ENCODE data around the gene HBB.

HBB gene

DNA sequence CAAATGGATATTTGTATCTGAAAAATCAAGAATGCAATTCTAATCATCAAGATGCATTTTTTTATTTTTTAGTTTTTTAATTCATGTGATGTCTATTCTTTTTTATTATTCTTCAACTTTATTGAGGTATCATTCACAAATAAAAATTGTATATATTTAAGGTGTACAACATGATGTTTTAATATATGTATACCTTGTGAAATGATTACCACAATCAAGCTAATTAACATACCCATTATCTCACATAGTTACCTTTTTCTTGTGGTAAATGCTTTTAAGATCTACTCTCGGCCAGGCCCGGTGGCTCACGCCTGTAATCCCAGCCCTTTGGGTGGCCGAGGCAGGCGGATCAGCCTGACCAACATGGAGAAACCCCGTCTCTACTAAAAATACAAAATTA is 3.7 kb downstream of the HBB start:
- no peak overlapping the region for H3K4me2 ChIP-seq (ENCODE audit: low read length)
- H3K9ac ChIP-seq (ENCODE audit: low read length) = no peak overlapping the region
- H3K4ac ChIP-seq (ENCODE audit: low read depth, low read length) = no peak overlapping the region
- no peak overlapping the region for H4K12ac ChIP-seq (ENCODE audit: low read depth, low read length)
- no peaks in the 10 kb centered on the region for H3K79me2 ChIP-seq (ENCODE audit: control insufficient read depth, insufficient read depth, low read length, poor library complexity)
- no peak overlapping the region for H4K8ac ChIP-seq (ENCODE audit: low read depth, low read length)
- no peak for DNase-seq
- H3K27me3 ChIP-seq (ENCODE audit: insufficient read depth, low read length) = no peaks in the 10 kb centered on the region
- H3K79me1 ChIP-seq (ENCODE audit: low read length) = no peaks in the 10 kb centered on the region
- H2BK120ac ChIP-seq (ENCODE audit: insufficient read depth, low read length, poor library complexity) = no peak overlapping the region
- H4K91ac ChIP-seq (ENCODE audit: low read depth, low read length) = no peak overlapping the region
- H3K9me3 ChIP-seq (ENCODE audit: insufficient read depth, low read depth, low read length) = peaks cover 2% of the 10 kb centered on the region
- WGBS (ENCODE audit: extremely low coverage, insufficient coverage, insufficient read length) = no CpG with 5 or more reads among the region's 6 CpGs
- no peak overlapping the region for H2BK12ac ChIP-seq (ENCODE audit: low read length)
- no peak overlapping the region for H3K18ac ChIP-seq (ENCODE audit: low read length)
- H3K27ac ChIP-seq (ENCODE audit: low read depth, low read length) = no peak overlapping the region
- no peak overlapping the region for H2AFZ ChIP-seq (ENCODE audit: insufficient read depth, low read length, poor library complexity)
- H3K14ac ChIP-seq (ENCODE audit: low read length) = no peak overlapping the region
- no peak overlapping the region for H3K4me3 ChIP-seq (ENCODE audit: low read depth, low read length)
- H2AK5ac ChIP-seq (ENCODE audit: low read length) = no peak overlapping the region
- no peaks in the 10 kb centered on the region for H3K4me1 ChIP-seq (ENCODE audit: control insufficient read depth in 1 of 2, insufficient read depth in 2 of 2, low read length in 2 of 2)
- H3K36me3 ChIP-seq (ENCODE audit: control insufficient read depth in 1 of 2, insufficient read depth in 2 of 2, low read length in 2 of 2) = no peaks in the 10 kb centered on the region
- H2BK5ac ChIP-seq (ENCODE audit: low read depth, low read length, poor library complexity) = no peak overlapping the region
- no peak overlapping the region for H3K23ac ChIP-seq (ENCODE audit: low read length)

DNA sequence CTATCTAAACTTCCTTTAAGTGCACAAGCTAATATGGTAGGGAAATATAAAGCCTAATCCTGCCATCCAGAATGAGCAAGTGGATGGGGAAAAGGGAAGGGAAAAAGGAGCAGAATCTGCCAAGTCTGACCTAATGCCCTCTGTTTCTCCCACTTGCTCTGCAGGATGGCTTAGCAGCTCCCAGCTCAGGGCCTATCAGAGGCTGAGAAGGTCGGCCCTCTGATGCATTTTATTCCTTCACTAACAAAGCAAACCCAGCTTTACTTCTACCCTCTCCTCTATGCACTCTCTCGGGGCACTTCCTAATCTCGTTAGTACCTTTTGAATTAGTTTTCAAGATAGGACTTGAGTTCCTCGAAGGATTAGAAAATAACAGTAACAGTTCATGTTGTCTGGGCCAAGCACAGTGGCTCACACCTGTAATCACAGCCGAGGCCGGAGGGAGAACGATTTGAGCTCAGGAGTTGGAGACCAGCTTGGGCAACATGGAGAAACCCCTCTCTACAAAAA is 16.4 kb downstream of the HBB start:
- Histone ChIP-seq H2BK5ac (ENCODE audit: low read depth, low read length, poor library complexity) (no peak overlapping the region), H3K27ac (ENCODE audit: low read depth, low read length) (no peak overlapping the region), H3K27me3 (ENCODE audit: insufficient read depth, low read length) (no peaks in the 10 kb centered on the region)

DNA sequence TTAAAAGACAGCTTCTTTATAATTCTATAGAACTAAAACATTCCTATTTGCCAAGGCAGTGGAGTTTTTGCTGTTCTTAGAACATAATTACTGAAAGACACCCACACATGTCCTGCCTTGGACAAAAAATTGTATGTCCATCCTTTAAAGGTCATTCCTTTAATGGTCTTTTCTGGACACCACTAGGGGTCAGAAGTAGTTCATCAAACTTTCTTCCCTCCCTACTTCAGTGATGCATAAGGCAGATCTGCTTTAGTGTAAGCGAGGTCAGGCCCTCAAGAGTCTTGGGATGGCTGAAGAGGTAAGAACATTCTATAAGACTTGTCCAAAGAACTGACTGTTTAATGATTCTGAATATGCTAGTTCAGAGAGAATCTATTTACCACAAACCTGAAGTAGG is 22.1 kb downstream of the HBB start:
- Histone ChIP-seq H3K4me3 (ENCODE audit: low read depth, low read length) (no peak overlapping the region), H2BK5ac (ENCODE audit: low read depth, low read length, poor library complexity) (no peak overlapping the region), H4K12ac (ENCODE audit: low read depth, low read length) (no peak overlapping the region), H3K14ac (ENCODE audit: low read length) (no peak overlapping the region), H2AK5ac (ENCODE audit: low read length) (no peak overlapping the region), H3K18ac (ENCODE audit: low read length) (no peak overlapping the region), H3K27ac (ENCODE audit: low read depth, low read length) (no peak overlapping the region), H4K8ac (ENCODE audit: low read depth, low read length) (no peak overlapping the region), H3K9ac (ENCODE audit: low read length) (no peak overlapping the region), H2BK120ac (ENCODE audit: insufficient read depth, low read length, poor library complexity) (no peak overlapping the region), H3K4ac (ENCODE audit: low read depth, low read length) (no peak overlapping the region), H2BK12ac (ENCODE audit: low read length) (no peak overlapping the region), H2AFZ (ENCODE audit: insufficient read depth, low read length, poor library complexity) (no peak overlapping the region), H3K36me3 (ENCODE audit: control insufficient read depth in 1 of 2, insufficient read depth in 2 of 2, low read length in 2 of 2) (no peaks in the 10 kb centered on the region), H3K9me3 (ENCODE audit: insufficient read depth, low read depth, low read length) (no peaks in the 10 kb centered on the region), H4K91ac (ENCODE audit: low read depth, low read length) (no peak overlapping the region), H3K23ac (ENCODE audit: low read length) (no peak overlapping the region), H3K27me3 (ENCODE audit: insufficient read depth, low read length) (no peaks in the 10 kb centered on the region), H3K4me2 (ENCODE audit: low read length) (no peak overlapping the region), H3K4me1 (ENCODE audit: control insufficient read depth in 1 of 2, insufficient read depth in 2 of 2, low read length in 2 of 2) (no peaks in the 10 kb centered on the region), H3K79me1 (ENCODE audit: low read length) (no peaks in the 10 kb centered on the region), H3K79me2 (ENCODE audit: control insufficient read depth, insufficient read depth, low read length, poor library complexity) (no peaks in the 10 kb centered on the region)
- no CpG with 5 or more reads among the region's 1 CpG for WGBS (ENCODE audit: extremely low coverage, insufficient coverage, insufficient read length)
- peak; percentile 16 to 76 for DNase-seq

More for the DNA sequence above, 16.4 kb downstream of the HBB start:
- H4K91ac ChIP-seq (ENCODE audit: low read depth, low read length) = no peak overlapping the region
- H3K4me2 ChIP-seq (ENCODE audit: low read length) = no peak overlapping the region
- no peak overlapping the region for H4K8ac ChIP-seq (ENCODE audit: low read depth, low read length)
- H3K4me3 ChIP-seq (ENCODE audit: low read depth, low read length) = no peak overlapping the region
- no peak overlapping the region for H2BK120ac ChIP-seq (ENCODE audit: insufficient read depth, low read length, poor library complexity)
- H4K12ac ChIP-seq (ENCODE audit: low read depth, low read length) = no peak overlapping the region
- H3K79me2 ChIP-seq (ENCODE audit: control insufficient read depth, insufficient read depth, low read length, poor library complexity) = no peaks in the 10 kb centered on the region
- no peak overlapping the region for H3K14ac ChIP-seq (ENCODE audit: low read length)
- H3K9ac ChIP-seq (ENCODE audit: low read length) = no peak overlapping the region
- no peak for DNase-seq
- H2AFZ ChIP-seq (ENCODE audit: insufficient read depth, low read length, poor library complexity) = no peak overlapping the region
- no peaks in the 10 kb centered on the region for H3K79me1 ChIP-seq (ENCODE audit: low read length)
- H3K36me3 ChIP-seq (ENCODE audit: control insufficient read depth in 1 of 2, insufficient read depth in 2 of 2, low read length in 2 of 2) = no peaks in the 10 kb centered on the region
- H3K23ac ChIP-seq (ENCODE audit: low read length) = no peak overlapping the region
- H3K9me3 ChIP-seq (ENCODE audit: insufficient read depth, low read depth, low read length) = no peaks in the 10 kb centered on the region
- H3K4me1 ChIP-seq (ENCODE audit: control insufficient read depth in 1 of 2, insufficient read depth in 2 of 2, low read length in 2 of 2) = no peaks in the 10 kb centered on the region
- no peak overlapping the region for H3K4ac ChIP-seq (ENCODE audit: low read depth, low read length)
- H2BK12ac ChIP-seq (ENCODE audit: low read length) = no peak overlapping the region
- H2AK5ac ChIP-seq (ENCODE audit: low read length) = no peak overlapping the region
- no CpG with 5 or more reads among the region's 7 CpGs for WGBS (ENCODE audit: extremely low coverage, insufficient coverage, insufficient read length)
- no peak overlapping the region for H3K18ac ChIP-seq (ENCODE audit: low read length)

DNA sequence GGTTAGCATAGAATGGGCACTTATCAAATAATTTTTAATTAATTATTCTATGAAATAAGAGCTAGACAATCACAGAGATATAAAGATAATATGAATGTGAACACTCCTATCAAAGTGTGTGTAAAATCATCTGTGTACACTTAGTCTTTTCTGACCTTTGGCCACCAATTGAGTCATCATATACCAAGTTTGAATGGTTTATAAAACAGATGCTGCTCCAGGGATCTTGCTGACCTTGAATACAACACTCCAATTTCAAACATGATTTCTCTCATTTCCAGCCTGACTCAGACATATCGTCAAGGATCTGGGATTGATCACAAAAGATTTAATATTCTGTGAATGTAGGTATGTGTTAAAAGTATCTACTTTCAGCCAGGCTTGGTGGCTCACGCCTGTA is 23.5 kb downstream of the HBB start:
- H3K27me3 ChIP-seq (ENCODE audit: insufficient read depth, low read length) = no peaks in the 10 kb centered on the region
- H3K4ac ChIP-seq (ENCODE audit: low read depth, low read length) = no peak overlapping the region
- H2AK5ac ChIP-seq (ENCODE audit: low read length) = no peak overlapping the region
- no peaks in the 10 kb centered on the region for H3K9me3 ChIP-seq (ENCODE audit: insufficient read depth, low read depth, low read length)
- no peak overlapping the region for H3K14ac ChIP-seq (ENCODE audit: low read length)
- no peak overlapping the region for H3K4me3 ChIP-seq (ENCODE audit: low read depth, low read length)
- no peak overlapping the region for H3K23ac ChIP-seq (ENCODE audit: low read length)
- no peak overlapping the region for H3K9ac ChIP-seq (ENCODE audit: low read length)
- H2BK5ac ChIP-seq (ENCODE audit: low read depth, low read length, poor library complexity) = no peak overlapping the region
- no peak overlapping the region for H2AFZ ChIP-seq (ENCODE audit: insufficient read depth, low read length, poor library complexity)
- no peak overlapping the region for H4K91ac ChIP-seq (ENCODE audit: low read depth, low read length)
- no peak overlapping the region for H2BK12ac ChIP-seq (ENCODE audit: low read length)
- no peak overlapping the region for H4K8ac ChIP-seq (ENCODE audit: low read depth, low read length)
- no CpG with 5 or more reads among the region's 2 CpGs for WGBS (ENCODE audit: extremely low coverage, insufficient coverage, insufficient read length)
- H3K4me1 ChIP-seq (ENCODE audit: control insufficient read depth in 1 of 2, insufficient read depth in 2 of 2, low read length in 2 of 2) = no peaks in the 10 kb centered on the region
- H3K36me3 ChIP-seq (ENCODE audit: control insufficient read depth in 1 of 2, insufficient read depth in 2 of 2, low read length in 2 of 2) = no peaks in the 10 kb centered on the region
- no peak overlapping the region for H3K4me2 ChIP-seq (ENCODE audit: low read length)
- H3K27ac ChIP-seq (ENCODE audit: low read depth, low read length) = no peak overlapping the region
- H2BK120ac ChIP-seq (ENCODE audit: insufficient read depth, low read length, poor library complexity) = no peak overlapping the region
- DNase-seq = no peak
- no peaks in the 10 kb centered on the region for H3K79me2 ChIP-seq (ENCODE audit: control insufficient read depth, insufficient read depth, low read length, poor library complexity)
- no peak overlapping the region for H4K12ac ChIP-seq (ENCODE audit: low read depth, low read length)
- H3K79me1 ChIP-seq (ENCODE audit: low read length) = no peaks in the 10 kb centered on the region
- H3K18ac ChIP-seq (ENCODE audit: low read length) = no peak overlapping the region

Measured in trophoblast cell (in vitro differentiated cells and primary cell).